Thymus (tissue), 11 donors: Measurements from ENCODE around the gene TAF1A. TPM values are rescaled to one million over a fixed set of nuclear protein-coding genes. Genes with fewer than 3 reads are reported as not detected.

Experiments used
- DNase-seq, 9 donors: peaks; one replicate each; pipeline ENCODE4 v3.0.0-alpha.2; 2013; ENCODE audit warnings: low spot score in 9 of 9, low read depth in 6 of 9, missing footprints in 1 of 9
- H3K27ac ChIP-seq, 2 donors: one replicate each; pipeline ENCODE4 v1.5.1; 2013; ENCODE audit warnings: control low read depth in 1 of 2, low read depth in 1 of 2, low read length in 1 of 2, mild to moderate bottlenecking in 1 of 2, moderate library complexity in 1 of 2
- H3K27me3 ChIP-seq, 2 donors: one replicate each; pipeline ENCODE4 v1.5.1; 2013; ENCODE audit warnings: low read length in 1 of 2; ENCODE audit not compliant: control insufficient read depth in 2 of 2, insufficient read depth in 1 of 2
- H3K36me3 ChIP-seq, 2 donors: one replicate each; pipeline ENCODE4 v1.5.1; 2013; ENCODE audit warnings: low read length in 1 of 2, mild to moderate bottlenecking in 1 of 2, moderate library complexity in 1 of 2; ENCODE audit not compliant: control insufficient read depth in 2 of 2, insufficient read depth in 2 of 2
- H3K4me1 ChIP-seq, 2 donors: one replicate each; pipeline ENCODE4 v1.5.1; 2013; ENCODE audit warnings: low read length in 2 of 2; ENCODE audit not compliant: control insufficient read depth in 2 of 2, insufficient read depth in 2 of 2
- H3K4me3 ChIP-seq, 2 donors: one replicate each; pipeline ENCODE4 v1.5.1; 2013; ENCODE audit warnings: low read length in 2 of 2, control low read depth in 1 of 2, mild to moderate bottlenecking in 1 of 2
- H3K9me3 ChIP-seq, 2 donors: one replicate each; pipeline ENCODE4 v1.5.1; 2013; ENCODE audit warnings: low read length in 1 of 2, mild to moderate bottlenecking in 1 of 2; ENCODE audit not compliant: control insufficient read depth in 2 of 2, insufficient read depth in 1 of 2
- WGBS: extraction: QIAGEN DNeasy Blood & Tissue Kit; methylation state at CpG from one replicate; pipeline ENCODE4 v1.1.7; 2013; 5-methylcytosine and 5-hydroxymethylcytosine counted together
- polyA plus RNA-seq: library from polyadenylated mRNA; stranded (reverse); fragments of 200-250 nt; gene quantifications from one replicate; pipeline ENCODE4 v1.2.3, GENCODE V29; 2013
- total RNA-seq: library from RNA; stranded (reverse); fragments of 120-200 nt; gene quantifications from one replicate; pipeline ENCODE4 v1.2.4, GENCODE V29; 2013
- donor health status: healthy.

The TAF1A gene
- total and polyA plus RNA-seq, 2 donors, result 2.9 to 8.5 TPM

DNA sequence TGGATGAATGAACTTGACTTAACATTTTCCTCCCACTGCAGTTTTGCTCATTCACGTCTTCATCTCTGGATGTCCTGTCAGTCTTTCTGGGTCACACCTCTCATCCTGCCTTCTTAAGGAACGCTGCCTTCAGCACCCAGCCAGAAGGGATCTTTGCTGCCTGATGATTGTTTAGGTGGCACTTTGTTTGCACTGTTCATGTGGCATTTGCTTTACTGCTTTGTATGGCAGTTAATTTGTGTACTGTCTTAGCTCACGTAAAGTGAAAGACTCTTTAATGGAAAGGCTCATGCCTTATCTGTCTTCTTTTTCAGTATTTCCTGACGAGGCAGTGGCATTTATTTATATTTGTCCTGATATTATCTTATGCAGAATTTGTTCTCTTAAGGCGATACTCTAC is 33.0 kb upstream of the TAF1A start:
- Histone ChIP-seq H3K27ac (no peak overlapping the region), H3K9me3 (no peaks in the 10 kb centered on the region), H3K4me3 (no peak overlapping the region), H3K27me3 (peaks cover 0 to 7% of the 10 kb centered on the region in 2 donors), H3K4me1 (peaks cover 4 to 6% of the 10 kb centered on the region in 2 donors), H3K36me3 (peaks cover 12 to 36% of the 10 kb centered on the region in 2 donors)
- no peak for DNase-seq
- 99% methylated on average over 5 of the region's 5 CpGs for WGBS

DNA sequence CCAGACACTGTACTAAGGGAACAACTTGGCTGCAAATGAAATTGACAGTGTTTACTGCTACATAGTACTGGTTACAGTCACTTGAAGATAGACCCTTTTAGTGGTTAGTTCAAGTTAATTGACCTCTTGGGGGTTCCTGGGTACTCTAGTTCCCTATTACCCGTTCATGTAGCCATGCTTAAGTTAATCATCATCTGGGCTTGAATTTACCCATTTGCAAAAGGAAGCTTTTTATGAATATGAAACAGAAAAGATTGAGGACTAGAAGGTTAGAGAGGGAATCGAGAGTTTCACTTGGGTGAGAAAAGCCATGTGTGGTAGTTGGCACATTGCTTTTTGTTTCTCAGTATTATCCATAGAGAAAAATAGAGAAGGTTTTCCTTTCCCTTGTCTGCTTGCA is 30.8 kb upstream of the TAF1A start:
- no peak overlapping the region for H3K4me3 ChIP-seq
- 93% methylated on average over 2 of the region's 2 CpGs for WGBS
- no peaks in the 10 kb centered on the region for H3K9me3 ChIP-seq
- no peak for DNase-seq
- no peak overlapping the region for H3K27ac ChIP-seq
- H3K36me3 ChIP-seq, result peaks cover 3 to 23% of the 10 kb centered on the region in 2 donors
- H3K27me3 ChIP-seq, result peaks cover 0 to 16% of the 10 kb centered on the region in 2 donors
- H3K4me1 ChIP-seq, result peaks cover 7 to 11% of the 10 kb centered on the region in 2 donors

DNA sequence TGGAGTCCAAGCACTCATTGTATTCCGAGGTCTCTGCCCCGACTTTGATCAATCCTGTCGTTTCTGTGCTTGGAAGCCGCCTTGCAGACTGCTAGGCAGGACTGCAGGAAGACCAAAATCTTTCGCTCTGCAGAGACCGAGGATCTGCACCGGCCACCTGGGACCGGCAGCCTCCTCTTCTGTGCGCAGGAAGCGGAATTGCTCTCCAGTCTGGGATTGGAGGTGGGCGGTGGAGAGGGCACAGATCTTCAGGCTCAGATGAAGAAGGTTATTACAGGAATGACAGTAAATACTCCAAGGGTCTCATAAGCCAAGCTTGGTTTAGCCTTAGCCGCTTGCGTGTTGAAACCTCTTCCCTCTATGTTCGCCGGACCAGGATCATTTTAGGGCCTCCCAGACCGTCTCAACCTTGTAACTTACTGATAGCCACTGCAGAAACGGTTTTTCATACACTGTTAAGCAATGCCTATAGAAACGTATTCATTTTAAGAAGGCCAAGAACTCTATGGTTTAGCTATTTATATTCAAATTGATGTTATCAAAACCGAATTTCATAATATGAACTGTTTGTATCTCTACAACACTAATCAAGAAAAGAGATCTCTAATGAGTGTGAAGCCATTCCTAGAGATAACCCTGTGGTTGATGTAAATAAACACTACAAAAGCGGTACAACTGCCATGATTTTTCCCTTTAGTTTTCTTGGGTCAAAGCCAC is 29.3 kb upstream of the TAF1A start:
- DNase-seq, result peak in 5 of 9 donors; percentile 2 to 38 (median 11)

DNA sequence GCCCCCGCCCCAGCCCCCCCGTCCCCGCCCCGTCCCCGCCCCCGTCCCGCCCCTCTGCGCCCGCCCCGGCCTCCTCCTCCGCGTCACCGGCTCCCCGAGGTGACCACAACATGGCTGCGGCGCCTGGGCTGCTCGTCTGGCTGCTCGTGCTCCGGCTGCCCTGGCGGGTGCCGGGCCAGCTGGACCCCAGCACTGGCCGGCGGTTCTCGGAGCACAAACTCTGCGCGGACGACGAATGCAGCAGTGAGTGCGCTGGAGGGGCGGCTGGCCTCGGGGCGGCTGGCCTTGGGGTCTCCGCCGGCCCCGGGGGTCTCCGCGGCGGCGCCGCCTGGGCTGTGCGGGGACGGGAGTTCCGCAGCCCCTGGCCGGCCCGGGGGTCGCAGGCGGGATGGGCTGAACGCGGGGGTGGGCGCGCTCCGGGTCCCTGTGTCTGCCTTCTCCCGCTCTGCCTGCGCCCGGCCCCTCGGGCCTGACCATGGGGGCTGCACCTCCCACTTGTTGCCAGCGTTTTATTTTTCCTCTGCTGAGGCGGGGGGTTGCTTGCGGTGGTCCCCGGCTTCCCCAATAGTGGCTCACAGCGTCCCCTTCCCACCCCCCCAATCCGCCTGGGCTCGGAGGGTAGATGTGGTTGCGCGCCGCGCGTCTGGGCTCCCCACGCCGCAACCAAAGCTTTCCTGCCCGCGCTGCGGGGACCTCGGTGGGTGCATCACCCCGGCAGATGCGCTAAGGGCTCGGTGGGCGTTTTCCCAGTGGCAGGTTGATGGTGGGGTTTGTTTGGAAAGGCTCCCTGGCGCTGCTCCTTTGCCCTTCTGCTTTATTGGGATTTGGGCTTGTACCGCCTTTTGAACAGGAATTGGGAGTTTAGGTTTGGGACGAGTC is 28.5 kb upstream of the TAF1A start, which contains the start of gene MIA3:
MIA3 (plus strand) TSS at position 97 of the 879 bp plus-strand sequence; CDS start at position 111, 14 bp downstream.
- H3K27ac ChIP-seq, result peak within 1 kb of the TSS; percentile 36 to 71
- peaks cover 0 to 23% of the 10 kb centered on the region in 2 donors for H3K27me3 ChIP-seq
- peak in 6 of 9 donors; percentile 44 to 76 (median 58) for DNase-seq
- peaks cover 7 to 11% of the 10 kb centered on the region in 2 donors for H3K4me1 ChIP-seq
- peak within 1 kb of the TSS; percentile 57 to 90 for H3K4me3 ChIP-seq
- under 1% methylated on average over 81 of the region's 81 CpGs for WGBS
- no peaks in the 10 kb centered on the region for H3K9me3 ChIP-seq
- H3K36me3 ChIP-seq, result peaks cover 3 to 10% of the 10 kb centered on the region in 2 donors

More for the DNA sequence above, 29.3 kb upstream of the TAF1A start:
- Histone ChIP-seq H3K9me3 (no peaks in the 10 kb centered on the region), H3K27ac (no peak overlapping the region), H3K27me3 (peaks cover 0 to 19% of the 10 kb centered on the region in 2 donors), H3K4me1 (peaks cover 7 to 11% of the 10 kb centered on the region in 2 donors), H3K36me3 (peaks cover 3 to 15% of the 10 kb centered on the region in 2 donors), H3K4me3 (peak overlapping the region; percentile 57 to 90)
- WGBS, result 41% methylated on average over 20 of the region's 20 CpGs

DNA sequence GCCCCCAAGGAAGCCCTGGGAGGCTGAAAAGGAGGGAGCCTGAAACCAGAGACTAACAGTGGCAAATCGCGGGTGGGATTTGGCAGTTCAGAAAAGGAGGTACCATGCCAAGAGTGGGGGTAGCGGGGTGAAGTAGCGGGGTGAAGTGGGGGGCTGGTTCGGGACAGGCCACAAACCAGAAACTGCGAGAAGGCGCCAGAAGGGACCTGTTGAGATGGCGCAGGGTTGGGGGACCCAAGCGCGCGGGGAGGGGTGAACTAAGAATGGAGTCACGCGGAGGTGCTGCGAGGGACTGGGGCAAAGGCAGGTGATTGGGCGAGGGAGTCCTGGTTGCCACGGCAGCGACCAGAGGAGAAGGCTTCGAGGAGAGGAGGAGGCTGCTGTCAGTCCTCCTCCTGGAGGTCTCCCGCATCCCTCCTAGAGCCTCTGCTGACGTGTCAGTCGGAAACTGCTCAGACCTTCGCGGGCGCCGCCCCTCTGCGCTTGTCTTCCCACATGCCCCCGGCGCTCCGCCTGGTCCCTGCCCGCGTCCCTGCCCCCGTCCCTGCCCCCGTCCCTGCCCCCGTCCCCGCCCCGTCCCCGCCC is 27.7 kb upstream of the TAF1A start:
- 2% methylated on average over 36 of the region's 37 CpGs for WGBS

DNA sequence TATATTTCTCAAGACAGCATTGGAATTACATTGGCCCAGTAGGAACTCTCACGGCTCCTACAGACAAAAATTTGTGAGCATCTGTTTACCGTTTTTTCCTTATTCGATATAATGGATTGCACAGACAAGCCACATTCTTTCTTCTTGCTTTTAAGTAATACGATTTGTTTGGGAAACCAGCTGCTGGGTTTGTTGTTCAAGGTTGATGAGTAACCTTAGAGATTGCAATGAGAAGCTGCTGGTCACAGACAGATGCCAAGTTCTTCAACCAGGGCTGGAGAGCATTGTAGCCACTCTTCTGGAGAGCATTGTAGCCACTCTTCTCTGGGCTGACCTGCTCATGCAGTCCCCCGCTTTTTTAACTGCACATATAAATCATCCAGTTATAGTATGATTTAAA is 26.8 kb upstream of the TAF1A start:
- WGBS, result 97% methylated on average over 5 of the region's 5 CpGs
- H3K27ac ChIP-seq, result no peak overlapping the region
- DNase-seq, result no peak
- H3K27me3 ChIP-seq, result peaks cover 0 to 23% of the 10 kb centered on the region in 2 donors
- no peak overlapping the region for H3K4me3 ChIP-seq
- peaks cover 7 to 11% of the 10 kb centered on the region in 2 donors for H3K4me1 ChIP-seq
- peaks cover 0 to 3% of the 10 kb centered on the region in 2 donors for H3K36me3 ChIP-seq
- H3K9me3 ChIP-seq, result no peaks in the 10 kb centered on the region

More for the DNA sequence above, 27.7 kb upstream of the TAF1A start:
- Histone ChIP-seq H3K9me3 (no peaks in the 10 kb centered on the region), H3K36me3 (peaks cover 0 to 8% of the 10 kb centered on the region in 2 donors), H3K27ac (peak overlapping the region; percentile 36 to 43), H3K27me3 (peaks cover 0 to 23% of the 10 kb centered on the region in 2 donors), H3K4me1 (peaks cover 7 to 11% of the 10 kb centered on the region in 2 donors), H3K4me3 (peak overlapping the region; percentile 54 to 90)
- DNase-seq, result peak; percentile 61 to 94 (median 87)

DNA sequence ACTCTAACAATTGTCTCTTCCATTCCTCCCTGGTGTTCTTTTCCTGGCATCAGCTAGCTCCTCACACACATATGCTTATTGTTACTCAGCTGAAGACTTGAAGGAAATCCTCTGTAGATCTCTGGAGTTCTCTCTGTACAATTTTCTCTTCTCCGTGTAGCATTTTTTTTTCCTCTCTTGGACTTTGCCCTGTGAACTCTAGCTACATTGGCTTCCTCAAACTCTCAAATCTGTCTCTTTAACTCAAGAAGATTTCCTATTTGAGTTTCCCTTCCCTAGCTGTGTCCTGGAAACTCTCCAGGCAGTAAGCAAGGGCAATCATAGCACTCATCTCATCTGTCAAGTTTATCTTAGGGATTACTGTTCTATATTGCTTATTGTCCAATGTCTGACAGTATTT is 23.9 kb upstream of the TAF1A start:
- no peak for DNase-seq
- no peaks in the 10 kb centered on the region for H3K9me3 ChIP-seq
- H3K4me3 ChIP-seq, result no peak overlapping the region
- no peaks in the 10 kb centered on the region for H3K36me3 ChIP-seq
- no peak overlapping the region for H3K27ac ChIP-seq
- 94% methylated on average over 1 of the region's 1 CpG for WGBS
- peaks cover 3 to 5% of the 10 kb centered on the region in 2 donors for H3K4me1 ChIP-seq
- peaks cover 0 to 19% of the 10 kb centered on the region in 2 donors for H3K27me3 ChIP-seq

DNA sequence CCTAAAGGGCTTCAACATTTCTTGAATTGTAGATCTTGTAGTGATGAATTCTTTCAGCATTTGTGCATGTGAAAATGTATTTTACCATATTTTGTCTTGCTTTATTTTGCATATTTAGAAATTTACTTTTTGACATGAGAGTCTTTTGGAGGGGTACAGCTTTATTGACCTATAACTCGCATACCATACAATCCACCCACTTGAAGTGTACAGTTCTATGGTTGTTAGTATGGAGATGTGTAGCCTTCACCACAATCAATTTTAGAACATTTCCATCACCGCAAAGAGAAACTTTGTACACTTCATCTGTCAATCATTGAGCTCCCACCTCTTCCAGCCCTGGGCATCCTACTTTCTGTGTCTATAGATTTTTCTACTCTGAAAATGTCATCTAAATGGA is 21.0 kb upstream of the TAF1A start:
- Histone ChIP-seq H3K4me1 (no peaks in the 10 kb centered on the region), H3K27ac (no peak overlapping the region), H3K9me3 (no peaks in the 10 kb centered on the region), H3K27me3 (peaks cover 0 to 9% of the 10 kb centered on the region in 2 donors), H3K4me3 (no peak overlapping the region), H3K36me3 (no peaks in the 10 kb centered on the region)
- DNase-seq, result no peak
- WGBS, result 96% methylated on average over 2 of the region's 2 CpGs
